ENCODE results near the gene GHR.

GRCh38 chr5:42502613-42503470, 79.6 kb downstream of the GHR start:
- no peak for TF ChIP-seq POLR2AphosphoS5 (IDR thresholded peaks at IDR 0.05; ENCODE audit: low read depth, low read length)
- no peak for TF ChIP-seq POLR2A (IDR thresholded peaks at IDR 0.05; ENCODE audit: control extremely low read depth in 1 of 2, low read depth in 2 of 2, low read length in 2 of 2)
- TF ChIP-seq CTCF (IDR thresholded peaks at IDR 0.05; ENCODE audit: control extremely low read depth in 1 of 3, insufficient read depth in 1 of 3, low read depth in 1 of 3, low read length in 3 of 3): no peak
- TF ChIP-seq GTF2F1 (IDR thresholded peaks at IDR 0.05; ENCODE audit: borderline replicate concordance, low read depth, low read length): no peak
- no peak for TF ChIP-seq EP300 (IDR thresholded peaks at IDR 0.05; ENCODE audit: borderline replicate concordance in 1 of 2, low read depth in 2 of 2, low read length in 2 of 2)
- TF ChIP-seq JUN (IDR thresholded peaks at IDR 0.05; ENCODE audit: low read depth, low read length): no peak
- TF ChIP-seq EZH2 (IDR thresholded peaks at IDR 0.05; ENCODE audit: low read depth, low read length, severe bottlenecking): no peak
- no peak for TF ChIP-seq RAD21 (IDR thresholded peaks at IDR 0.05 in 1 of 2, conservative IDR thresholded peaks at IDR 0.05 in 1 of 2; ENCODE audit: low read depth in 2 of 2, low read length in 2 of 2)
- TF ChIP-seq SP2 (IDR thresholded peaks at IDR 0.05; ENCODE audit: low read length): no peak

Measured in H1 (cell line).